Measurements from ENCODE around the gene CSNK2A1. TPM values are rescaled to one million over a fixed set of nuclear protein-coding genes. Genes with fewer than 3 reads are reported as not detected.

CSNK2A1 gene
- total RNA-seq, 2 donors from 2014 or later = 84.5 to 125 TPM

DNA sequence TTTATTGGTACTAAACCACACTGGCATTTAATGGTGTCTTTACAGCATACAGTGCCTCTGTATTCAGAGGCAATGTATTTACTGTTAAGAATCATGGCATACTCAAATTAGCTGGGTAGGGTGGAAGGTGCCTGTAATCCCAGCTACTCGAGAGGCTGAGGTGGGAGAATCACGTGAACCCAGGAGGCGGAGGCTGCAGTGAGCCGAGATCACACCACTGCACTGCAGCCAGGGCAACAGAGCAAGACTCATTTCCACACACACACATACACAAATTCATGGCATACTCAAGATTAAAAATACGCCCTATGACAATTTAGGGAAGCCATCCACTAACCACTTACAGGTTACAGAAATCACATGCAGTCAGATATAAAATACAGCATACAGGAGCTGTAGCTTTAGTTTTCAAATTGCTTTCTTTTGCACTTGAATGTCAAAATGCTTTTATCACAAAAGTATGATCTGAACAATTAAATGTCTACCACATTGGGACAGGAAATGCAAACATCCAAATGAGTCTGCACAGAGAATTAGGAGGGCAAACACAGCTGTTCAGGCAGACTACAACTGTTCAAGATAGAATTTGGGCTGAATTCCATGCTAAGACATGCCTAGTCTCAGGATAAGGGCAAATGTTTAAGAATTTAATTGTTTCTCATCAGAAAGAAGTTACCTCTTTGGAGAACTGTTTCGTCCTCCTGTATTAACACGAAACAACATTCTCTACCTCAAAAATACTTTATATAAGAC, 36.4 kb downstream of the CSNK2A1 start:
- Histone ChIP-seq H3K4me3 (no peak overlapping the region), H3K9me3 (no peaks in the 10 kb centered on the region), H3K27ac (no peak overlapping the region), H3K27me3 (no peaks in the 10 kb centered on the region), H3K36me3 (peaks cover 41% of the 10 kb centered on the region), H3K4me1 (peaks cover 0 to 7% of the 10 kb centered on the region in 2 donors)
- TF ChIP-seq, protein P1, sequence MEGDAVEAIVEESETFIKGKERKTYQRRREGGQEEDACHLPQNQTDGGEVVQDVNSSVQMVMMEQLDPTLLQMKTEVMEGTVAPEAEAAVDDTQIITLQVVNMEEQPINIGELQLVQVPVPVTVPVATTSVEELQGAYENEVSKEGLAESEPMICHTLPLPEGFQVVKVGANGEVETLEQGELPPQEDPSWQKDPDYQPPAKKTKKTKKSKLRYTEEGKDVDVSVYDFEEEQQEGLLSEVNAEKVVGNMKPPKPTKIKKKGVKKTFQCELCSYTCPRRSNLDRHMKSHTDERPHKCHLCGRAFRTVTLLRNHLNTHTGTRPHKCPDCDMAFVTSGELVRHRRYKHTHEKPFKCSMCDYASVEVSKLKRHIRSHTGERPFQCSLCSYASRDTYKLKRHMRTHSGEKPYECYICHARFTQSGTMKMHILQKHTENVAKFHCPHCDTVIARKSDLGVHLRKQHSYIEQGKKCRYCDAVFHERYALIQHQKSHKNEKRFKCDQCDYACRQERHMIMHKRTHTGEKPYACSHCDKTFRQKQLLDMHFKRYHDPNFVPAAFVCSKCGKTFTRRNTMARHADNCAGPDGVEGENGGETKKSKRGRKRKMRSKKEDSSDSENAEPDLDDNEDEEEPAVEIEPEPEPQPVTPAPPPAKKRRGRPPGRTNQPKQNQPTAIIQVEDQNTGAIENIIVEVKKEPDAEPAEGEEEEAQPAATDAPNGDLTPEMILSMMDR (IDR thresholded peaks at IDR 0.05) = no peak
- DNase-seq (ENCODE audit: low spot score) = no peak

DNA sequence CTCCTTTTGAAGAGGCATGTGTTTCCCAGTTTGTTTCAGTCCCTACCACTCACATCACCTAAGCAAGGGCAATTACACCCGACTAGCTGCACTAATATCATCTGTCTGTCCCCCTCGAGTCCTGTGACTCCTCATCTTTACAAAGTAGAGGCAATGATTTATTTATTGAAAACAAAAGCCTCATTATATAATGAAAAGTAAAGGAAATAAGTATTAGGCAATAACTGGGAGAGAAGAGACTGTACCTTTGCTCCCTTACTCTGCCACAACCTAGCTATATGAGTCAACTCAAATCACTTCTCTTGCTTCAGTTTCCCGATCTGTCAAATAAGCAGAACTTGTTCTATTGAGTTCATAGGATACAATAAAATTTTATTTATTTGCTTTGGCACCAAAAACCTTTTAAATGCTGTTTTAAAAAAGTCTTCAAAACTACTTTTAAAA, 38.9 kb downstream of the CSNK2A1 start:
- Histone ChIP-seq H3K27me3 (no peaks in the 10 kb centered on the region), H3K36me3 (peaks cover 61% of the 10 kb centered on the region), H3K27ac (no peak overlapping the region), H3K4me3 (no peak overlapping the region), H3K9me3 (no peaks in the 10 kb centered on the region), H3K4me1 (peaks cover 0 to 7% of the 10 kb centered on the region in 2 donors)
- TF ChIP-seq, protein P1 (IDR thresholded peaks at IDR 0.05) = no peak
- no peak for DNase-seq (ENCODE audit: low spot score)

DNA sequence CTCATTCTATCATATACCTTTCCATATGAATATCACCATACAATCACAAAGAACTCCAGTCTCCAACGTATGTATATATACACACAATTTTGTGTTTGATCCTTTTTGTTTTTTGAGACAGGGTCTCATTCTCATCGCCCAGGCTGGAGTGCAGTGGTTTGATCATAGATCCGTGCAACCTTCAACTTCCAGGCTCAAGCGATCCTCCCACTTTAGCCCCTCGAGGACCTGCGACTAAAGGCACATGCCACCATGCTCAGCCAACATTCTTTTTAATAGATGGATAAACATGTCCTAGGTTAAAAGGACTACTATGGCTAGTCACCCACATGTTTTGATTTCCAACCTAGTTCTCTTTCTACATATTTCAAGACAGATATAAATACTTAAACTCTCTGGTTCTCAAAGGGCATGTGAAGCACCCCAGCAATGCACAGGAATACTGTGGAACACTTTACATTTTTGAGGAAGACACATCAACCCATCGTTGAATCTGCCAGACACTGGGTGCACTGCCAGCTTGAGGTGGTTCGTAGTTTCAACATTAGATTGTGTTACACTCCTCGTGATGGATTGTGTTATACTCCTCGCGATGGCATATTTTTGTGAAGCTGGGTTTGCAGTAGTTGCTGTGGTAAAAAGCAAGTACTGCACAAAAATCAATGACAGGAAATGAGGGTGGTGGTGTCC, 40.4 kb downstream of the CSNK2A1 start:
- no peak overlapping the region for H3K4me3 ChIP-seq
- H3K4me1 ChIP-seq = peaks cover 0 to 2% of the 10 kb centered on the region in 2 donors
- H3K27ac ChIP-seq = no peak overlapping the region
- no peak for DNase-seq (ENCODE audit: low spot score)
- H3K27me3 ChIP-seq = no peaks in the 10 kb centered on the region
- no peaks in the 10 kb centered on the region for H3K9me3 ChIP-seq
- TF ChIP-seq, protein P1 (IDR thresholded peaks at IDR 0.05) = no peak
- H3K36me3 ChIP-seq = peaks cover 75% of the 10 kb centered on the region

DNA sequence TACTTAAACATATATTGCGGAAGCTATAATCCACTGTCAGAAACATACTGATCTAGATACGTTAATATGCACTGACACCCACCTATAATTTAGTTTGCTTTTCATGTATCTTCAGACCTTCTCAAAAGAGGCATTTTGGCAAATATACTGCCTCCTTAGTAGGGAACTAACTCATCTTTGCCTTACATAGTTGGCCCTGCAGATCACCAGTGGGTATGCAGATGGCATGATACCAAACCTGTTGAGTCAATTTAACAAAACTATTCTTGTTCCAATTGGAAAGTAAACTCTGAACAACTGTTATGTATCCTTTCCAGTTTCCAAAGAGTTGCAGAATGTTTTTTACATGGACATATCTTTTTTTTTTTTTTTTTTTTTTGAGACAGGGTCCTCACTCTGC, 45.6 kb downstream of the CSNK2A1 start:
- H3K9me3 ChIP-seq = no peaks in the 10 kb centered on the region
- TF ChIP-seq, protein P1 (IDR thresholded peaks at IDR 0.05) = no peak
- no peak overlapping the region for H3K4me3 ChIP-seq
- no peak for DNase-seq (ENCODE audit: low spot score)
- peaks cover 84% of the 10 kb centered on the region for H3K36me3 ChIP-seq
- peaks cover 0 to 7% of the 10 kb centered on the region in 2 donors for H3K4me1 ChIP-seq
- H3K27ac ChIP-seq = no peak overlapping the region
- no peaks in the 10 kb centered on the region for H3K27me3 ChIP-seq

DNA sequence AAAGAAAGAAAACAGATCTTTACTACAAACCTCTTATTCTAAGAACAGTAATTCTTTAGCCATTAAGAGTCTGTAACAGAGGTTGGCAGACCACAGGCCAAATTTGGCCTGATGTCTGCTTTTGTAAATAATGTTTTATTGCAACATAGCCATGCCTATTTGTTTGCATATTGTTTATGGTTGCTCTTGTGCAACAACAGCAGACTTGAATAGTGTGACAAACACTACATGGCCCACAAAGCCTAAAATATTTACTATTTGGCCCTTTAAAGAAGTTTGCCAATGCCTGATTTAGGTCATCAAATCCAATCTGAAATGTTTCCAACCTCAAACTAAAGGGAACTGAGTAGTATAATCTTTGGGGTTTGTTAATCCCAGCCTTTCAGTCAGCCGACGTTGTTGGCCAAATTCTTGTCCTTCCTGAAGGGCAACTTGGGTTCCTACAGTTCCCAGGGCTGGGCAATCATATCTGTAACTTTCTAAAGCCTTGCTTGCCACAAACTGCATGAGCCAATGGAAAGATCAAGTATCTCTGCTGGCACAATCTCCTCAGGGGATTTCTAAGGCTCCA, 47.4 kb downstream of the CSNK2A1 start:
- peaks cover 78% of the 10 kb centered on the region for H3K36me3 ChIP-seq
- no peaks in the 10 kb centered on the region for H3K9me3 ChIP-seq
- no peak for DNase-seq (ENCODE audit: low spot score)
- peaks cover 0 to 7% of the 10 kb centered on the region in 2 donors for H3K4me1 ChIP-seq
- TF ChIP-seq, protein P1 (IDR thresholded peaks at IDR 0.05) = no peak
- H3K27me3 ChIP-seq = no peaks in the 10 kb centered on the region
- H3K4me3 ChIP-seq = no peak overlapping the region
- no peak overlapping the region for H3K27ac ChIP-seq

Data from right atrium auricular region (tissue), 2 donors.